ENCODE results near the gene PATJ. TPM values are rescaled to one million over a fixed set of nuclear protein-coding genes. Genes with fewer than 3 reads are reported as not detected.

PATJ gene
- polyA plus RNA-seq, 1 of the 3 experiments (the other 2 are of a cell fraction) = 3.0 TPM

- no peak overlapping the region for H2AFZ ChIP-seq (ENCODE audit: low read depth)
- H3K79me2 ChIP-seq (ENCODE audit: insufficient read depth) = no peaks in the 10 kb centered on the region
- 31% methylated on average over 1 of the region's 1 CpG for WGBS (ENCODE audit: low lambda C conversion rate)
- H3K36me3 ChIP-seq (replicated peaks in 1 of 2; ENCODE audit: control insufficient read depth in 1 of 2, insufficient read depth in 2 of 2, low read length in 1 of 2) = no peaks in the 10 kb centered on the region
- H3K9ac ChIP-seq = no peak overlapping the region
- H3K9me3 ChIP-seq = no peaks in the 10 kb centered on the region
- no peak overlapping the region for H3K27ac ChIP-seq (ENCODE audit: low read depth in 2 of 2, low read length in 1 of 2)
- CTCF ChIA-PET = no interaction called here
- no peak for DNase-seq
- H4K20me1 ChIP-seq (ENCODE audit: insufficient read depth) = no peaks in the 10 kb centered on the region
- POLR2A ChIA-PET = interaction anchor here (0.6 to 0.7 kb wide), 2 partner anchors 114 to 137 kb away, joined by 3 to 6 read pairs; no protein-coding TSS in a partner anchor
- H3K27me3 ChIP-seq (ENCODE audit: insufficient read depth) = no peaks in the 10 kb centered on the region
- H3K9me2 ChIP-seq = no peaks in the 10 kb centered on the region
- no peaks in the 10 kb centered on the region; a peak in 2 of 4 replicates for H3K4me1 ChIP-seq (ENCODE audit: control insufficient read depth in 1 of 2, insufficient read depth in 2 of 2, low read depth in 1 of 2, low read length in 1 of 2)
- no peaks in the 10 kb centered on the region for H3F3A ChIP-seq (replicated peaks; ENCODE audit: insufficient read depth)
- no peak overlapping the region for H3K4me2 ChIP-seq
- H3K4me3 ChIP-seq (ENCODE audit: low read depth in 2 of 2, low read length in 1 of 2) = no peak overlapping the region
- TF ChIP-seq FOXM1 (IDR thresholded peaks at IDR 0.05; ENCODE audit: low read depth) = no peak
- no peak for TF ChIP-seq JUND (IDR thresholded peaks at IDR 0.05)
- TF ChIP-seq TEAD4 (IDR thresholded peaks at IDR 0.05; ENCODE audit: borderline replicate concordance, insufficient read depth) = no peak
- TF ChIP-seq ZBTB33 (IDR thresholded peaks at IDR 0.05; ENCODE audit: borderline replicate concordance, low read depth) = no peak
- TF ChIP-seq MAX (IDR thresholded peaks at IDR 0.05; ENCODE audit: low read depth) = no peak
- no peak for TF ChIP-seq FOXJ3 (CRISPR knock-in tag; IDR thresholded peaks at IDR 0.05)
- no peak for TF ChIP-seq USF1 (IDR thresholded peaks at IDR 0.05; ENCODE audit: borderline replicate concordance, low read depth)
- no peak for TF ChIP-seq USF2 (IDR thresholded peaks at IDR 0.05; ENCODE audit: borderline replicate concordance, low read depth, low read length)
- TF ChIP-seq SMC3 (IDR thresholded peaks at IDR 0.05; ENCODE audit: low read depth, low read length) = no peak
- no peak for TF ChIP-seq RCOR1 (IDR thresholded peaks at IDR 0.05; ENCODE audit: low read length)
- TF ChIP-seq FOSL2 (IDR thresholded peaks at IDR 0.05; ENCODE audit: borderline replicate concordance, low read depth) = no peak
- TF ChIP-seq GATA2 (CRISPR knock-in tag; IDR thresholded peaks at IDR 0.05) = no peak
- no peak for TF ChIP-seq TAF1 (IDR thresholded peaks at IDR 0.05; ENCODE audit: borderline replicate concordance, low read depth, low read length)
- TF ChIP-seq POLR2AphosphoS5 (IDR thresholded peaks at IDR 0.05; ENCODE audit: low read depth, low read length) = no peak
- no peak for TF ChIP-seq MEF2A (IDR thresholded peaks at IDR 0.05; ENCODE audit: borderline replicate concordance, low read depth)
- no peak for TF ChIP-seq RAD21 (IDR thresholded peaks at IDR 0.05; ENCODE audit: low read length)
- TF ChIP-seq YY1 (IDR thresholded peaks at IDR 0.05; ENCODE audit: low read depth) = no peak
Observed at GRCh38 chr1:62054188-62054587, 311.9 kb downstream of the PATJ start.

Data from SK-N-SH (cell line).